HepG2 (cell line): ENCODE results near the gene OVOL2. TPM values are rescaled to one million over a fixed set of nuclear protein-coding genes. Genes with fewer than 3 reads are reported as not detected.

Experiments used
- AKAP8 ChIP-seq: sonication (generic); formaldehyde crosslinking; IDR thresholded peaks from 2 replicates; pipeline ENCODE4 v1.5.1; 2020; ENCODE audit warnings: mild to moderate bottlenecking, missing genetic modification reagents
- FOXP4 ChIP-seq: sonication (generic); formaldehyde crosslinking; IDR thresholded peaks from 2 replicates; pipeline ENCODE4 v1.4.0; 2020; ENCODE audit warnings: missing genetic modification reagents
- HDAC1 ChIP-seq: sonication (generic); formaldehyde crosslinking; IDR thresholded peaks from 2 replicates; pipeline ENCODE4 v1.5.1; 2020; ENCODE audit warnings: mild to moderate bottlenecking, missing genetic modification reagents
- KLF13 ChIP-seq: sonication (generic); formaldehyde crosslinking; IDR thresholded peaks from 2 replicates; pipeline ENCODE4 v1.4.0; 2020; ENCODE audit warnings: mild to moderate bottlenecking, missing genetic modification reagents
- PAX8 ChIP-seq: sonication (generic); formaldehyde crosslinking; IDR thresholded peaks from 2 replicates; pipeline ENCODE4 v1.8.0; 2022; ENCODE audit warnings: mild to moderate bottlenecking, missing genetic modification reagents, borderline replicate concordance
- RBM39 ChIP-seq: fragments of 200-400 bp; formaldehyde crosslinking; IDR thresholded peaks from one replicate; pipeline ENCODE4 v1.6.1; 2018; ENCODE audit warnings: antibody characterized with exemption, mild to moderate bottlenecking, low read depth, low read length; ENCODE audit not compliant: poor library complexity, severe bottlenecking
- SIX4 ChIP-seq: sonication (generic); formaldehyde crosslinking; IDR thresholded peaks from 2 replicates; pipeline ENCODE4 v1.4.0; 2020; ENCODE audit warnings: missing genetic modification reagents
- TMF1 ChIP-seq: sonication (generic); formaldehyde crosslinking; IDR thresholded peaks from 2 replicates; pipeline ENCODE4 v1.8.1; 2022; ENCODE audit warnings: low read depth, missing genetic modification reagents
- ZFP82 ChIP-seq: sonication (generic); formaldehyde crosslinking; IDR thresholded peaks from 2 replicates; pipeline ENCODE4 v1.5.1; 2020; ENCODE audit warnings: mild to moderate bottlenecking, missing genetic modification reagents, borderline replicate concordance
- ZNF124 ChIP-seq: sonication (generic); formaldehyde crosslinking; IDR thresholded peaks from 2 replicates; pipeline ENCODE4 v1.4.0; 2020; ENCODE audit warnings: missing genetic modification reagents
- ZNF674 ChIP-seq: sonication (generic); formaldehyde crosslinking; IDR thresholded peaks from 2 replicates; pipeline ENCODE4 v1.5.0; 2020; ENCODE audit warnings: low read depth, mild to moderate bottlenecking, missing genetic modification reagents
- polyA plus RNA-seq, 8 experiments: library from polyadenylated mRNA; depleted of rRNA in 3 of 8; stranded (reverse) in 7 of 8; unstranded in 1 of 8; fragments of >200 nt; fragmentation: Illumina TruSeq in 4 of 8; extraction: Trizol in 4 of 8; gene quantifications; 2 replicates each; pipeline versions ENCODE4 v1.2.1 to v1.2.3, GENCODE V29; 2011 to 2016; ENCODE audit warnings: low read depth in 4 of 8, missing spikeins in 1 of 8, mixed read lengths in 1 of 8; ENCODE audit not compliant: insufficient read depth in 1 of 8
- total RNA-seq, 5 experiments: library from RNA; depleted of rRNA; stranded (reverse); fragments of >200 nt; fragmentation: Illumina TruSeq; extraction: Trizol; gene quantifications; 2 replicates each; pipeline ENCODE4 v1.2.3, GENCODE V29; 2016; ENCODE audit warnings: low read depth in 1 of 5
- TF ChIP-seq, protein P1 (sequence below): sonication (generic); formaldehyde crosslinking; IDR thresholded peaks from 2 replicates; pipeline ENCODE4 v1.4.0; 2020; ENCODE audit warnings: missing genetic modification reagents
- TF ChIP-seq, protein P2 (sequence below): sonication (generic); formaldehyde crosslinking; IDR thresholded peaks from 2 replicates; pipeline ENCODE4 v1.8.0; 2022; ENCODE audit warnings: missing genetic modification reagents, mild to moderate bottlenecking, inconsistent platforms, borderline replicate concordance
- TF ChIP-seq, protein P3 (sequence below): IDR thresholded peaks from 2 replicates; pipeline ENCODE4 v1.6.1; 2016; ENCODE audit warnings: control low read depth
- TF ChIP-seq, protein P4 (sequence below): sonication (generic); formaldehyde crosslinking; IDR thresholded peaks from 2 replicates; pipeline ENCODE4 v1.5.0; 2020; ENCODE audit warnings: mild to moderate bottlenecking, missing genetic modification reagents, borderline replicate concordance
- TF ChIP-seq, protein P5 (sequence below): sonication (generic); formaldehyde crosslinking; IDR thresholded peaks from 2 replicates; pipeline ENCODE4 v1.8.0; 2022; ENCODE audit warnings: mild to moderate bottlenecking, missing genetic modification reagents, moderate library complexity

Gene OVOL2
- total and polyA plus RNA-seq, 2 of the 13 experiments (the other 11 are each of a cell fraction or from before 2014, with no cell fraction given): 0.20 to 0.31 TPM

DNA sequence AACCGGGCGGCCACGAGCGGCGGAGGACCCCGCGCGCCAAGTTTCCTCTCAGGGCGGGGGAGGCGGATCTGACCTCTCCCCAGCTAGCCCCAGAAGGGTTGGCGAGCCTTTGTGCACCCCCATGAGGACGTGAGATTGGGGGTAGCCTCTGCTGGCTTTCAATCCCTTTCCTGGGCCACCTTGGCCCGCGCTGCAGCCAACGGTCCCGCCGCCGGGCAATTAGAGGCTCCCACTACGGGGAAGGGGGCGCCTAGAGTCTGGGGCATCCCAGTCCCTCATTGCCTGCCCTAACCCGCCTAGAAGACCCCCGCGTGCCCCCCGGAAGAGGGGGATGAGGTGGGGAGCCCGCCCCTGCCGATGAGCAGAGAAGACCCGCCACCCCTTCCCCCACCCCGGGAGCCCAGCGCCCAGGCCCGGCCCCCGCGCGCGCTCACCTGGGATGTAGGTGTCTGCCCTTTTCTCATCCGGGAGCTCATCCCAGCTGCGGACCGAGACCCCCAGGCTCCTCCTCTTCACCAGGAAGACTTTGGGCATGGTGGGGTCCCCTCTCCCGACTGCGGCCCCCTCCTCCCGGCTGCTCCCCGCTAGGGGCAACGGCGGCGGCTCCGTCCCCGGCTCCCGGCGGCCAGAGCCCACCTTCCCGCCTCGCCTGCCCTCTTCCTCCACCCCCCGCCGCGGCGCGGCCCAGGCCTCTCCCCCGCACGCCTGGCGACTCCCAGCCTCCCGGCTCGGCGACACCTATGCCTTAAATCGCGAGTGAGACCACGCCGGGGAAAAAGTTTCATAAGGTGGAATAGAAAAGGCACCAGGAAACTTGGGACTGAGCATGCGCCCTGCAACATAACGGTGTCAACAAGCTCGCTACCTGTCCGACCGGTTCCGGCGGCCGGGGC is at the start of gene OVOL2 (continued):
- TF ChIP-seq, protein P1, sequence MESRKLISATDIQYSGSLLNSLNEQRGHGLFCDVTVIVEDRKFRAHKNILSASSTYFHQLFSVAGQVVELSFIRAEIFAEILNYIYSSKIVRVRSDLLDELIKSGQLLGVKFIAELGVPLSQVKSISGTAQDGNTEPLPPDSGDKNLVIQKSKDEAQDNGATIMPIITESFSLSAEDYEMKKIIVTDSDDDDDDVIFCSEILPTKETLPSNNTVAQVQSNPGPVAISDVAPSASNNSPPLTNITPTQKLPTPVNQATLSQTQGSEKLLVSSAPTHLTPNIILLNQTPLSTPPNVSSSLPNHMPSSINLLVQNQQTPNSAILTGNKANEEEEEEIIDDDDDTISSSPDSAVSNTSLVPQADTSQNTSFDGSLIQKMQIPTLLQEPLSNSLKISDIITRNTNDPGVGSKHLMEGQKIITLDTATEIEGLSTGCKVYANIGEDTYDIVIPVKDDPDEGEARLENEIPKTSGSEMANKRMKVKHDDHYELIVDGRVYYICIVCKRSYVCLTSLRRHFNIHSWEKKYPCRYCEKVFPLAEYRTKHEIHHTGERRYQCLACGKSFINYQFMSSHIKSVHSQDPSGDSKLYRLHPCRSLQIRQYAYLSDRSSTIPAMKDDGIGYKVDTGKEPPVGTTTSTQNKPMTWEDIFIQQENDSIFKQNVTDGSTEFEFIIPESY (CRISPR knock-in tag): no peak
- TF ChIP-seq, protein P2, sequence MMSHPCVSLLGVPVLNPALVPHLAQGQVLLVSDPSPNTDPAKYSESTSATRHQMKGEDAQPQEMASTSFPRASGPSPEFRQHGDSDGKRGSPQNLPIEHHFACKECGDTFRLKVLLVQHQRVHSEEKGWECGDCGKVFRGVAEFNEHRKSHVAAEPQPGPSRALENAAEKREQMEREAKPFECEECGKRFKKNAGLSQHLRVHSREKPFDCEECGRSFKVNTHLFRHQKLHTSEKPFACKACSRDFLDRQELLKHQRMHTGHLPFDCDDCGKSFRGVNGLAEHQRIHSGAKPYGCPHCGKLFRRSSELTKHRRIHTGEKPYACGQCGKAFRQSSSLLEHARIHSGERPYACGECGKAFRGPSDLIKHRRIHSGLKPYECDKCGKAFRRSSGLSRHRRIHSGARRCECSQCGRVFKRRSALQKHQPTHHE (CRISPR knock-in tag): no peak
- TF ChIP-seq KLF13 (CRISPR knock-in tag) (no peak), HDAC1 (CRISPR knock-in tag) (no peak), TMF1 (CRISPR knock-in tag) (peak; percentile 54; the same call in 1 of the 2 replicates), PAX8 (CRISPR knock-in tag) (no peak), FOXP4 (CRISPR knock-in tag) (no peak), ZNF124 (CRISPR knock-in tag) (no peak), ZFP82 (no peak), SIX4 (no peak), AKAP8 (no peak), RBM39 (no peak), ZNF674 (no peak)
- TF ChIP-seq, protein P3, sequence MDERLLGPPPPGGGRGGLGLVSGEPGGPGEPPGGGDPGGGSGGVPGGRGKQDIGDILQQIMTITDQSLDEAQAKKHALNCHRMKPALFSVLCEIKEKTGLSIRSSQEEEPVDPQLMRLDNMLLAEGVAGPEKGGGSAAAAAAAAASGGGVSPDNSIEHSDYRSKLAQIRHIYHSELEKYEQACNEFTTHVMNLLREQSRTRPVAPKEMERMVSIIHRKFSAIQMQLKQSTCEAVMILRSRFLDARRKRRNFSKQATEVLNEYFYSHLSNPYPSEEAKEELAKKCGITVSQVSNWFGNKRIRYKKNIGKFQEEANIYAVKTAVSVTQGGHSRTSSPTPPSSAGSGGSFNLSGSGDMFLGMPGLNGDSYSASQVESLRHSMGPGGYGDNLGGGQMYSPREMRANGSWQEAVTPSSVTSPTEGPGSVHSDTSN: no peak
- TF ChIP-seq, protein P4, sequence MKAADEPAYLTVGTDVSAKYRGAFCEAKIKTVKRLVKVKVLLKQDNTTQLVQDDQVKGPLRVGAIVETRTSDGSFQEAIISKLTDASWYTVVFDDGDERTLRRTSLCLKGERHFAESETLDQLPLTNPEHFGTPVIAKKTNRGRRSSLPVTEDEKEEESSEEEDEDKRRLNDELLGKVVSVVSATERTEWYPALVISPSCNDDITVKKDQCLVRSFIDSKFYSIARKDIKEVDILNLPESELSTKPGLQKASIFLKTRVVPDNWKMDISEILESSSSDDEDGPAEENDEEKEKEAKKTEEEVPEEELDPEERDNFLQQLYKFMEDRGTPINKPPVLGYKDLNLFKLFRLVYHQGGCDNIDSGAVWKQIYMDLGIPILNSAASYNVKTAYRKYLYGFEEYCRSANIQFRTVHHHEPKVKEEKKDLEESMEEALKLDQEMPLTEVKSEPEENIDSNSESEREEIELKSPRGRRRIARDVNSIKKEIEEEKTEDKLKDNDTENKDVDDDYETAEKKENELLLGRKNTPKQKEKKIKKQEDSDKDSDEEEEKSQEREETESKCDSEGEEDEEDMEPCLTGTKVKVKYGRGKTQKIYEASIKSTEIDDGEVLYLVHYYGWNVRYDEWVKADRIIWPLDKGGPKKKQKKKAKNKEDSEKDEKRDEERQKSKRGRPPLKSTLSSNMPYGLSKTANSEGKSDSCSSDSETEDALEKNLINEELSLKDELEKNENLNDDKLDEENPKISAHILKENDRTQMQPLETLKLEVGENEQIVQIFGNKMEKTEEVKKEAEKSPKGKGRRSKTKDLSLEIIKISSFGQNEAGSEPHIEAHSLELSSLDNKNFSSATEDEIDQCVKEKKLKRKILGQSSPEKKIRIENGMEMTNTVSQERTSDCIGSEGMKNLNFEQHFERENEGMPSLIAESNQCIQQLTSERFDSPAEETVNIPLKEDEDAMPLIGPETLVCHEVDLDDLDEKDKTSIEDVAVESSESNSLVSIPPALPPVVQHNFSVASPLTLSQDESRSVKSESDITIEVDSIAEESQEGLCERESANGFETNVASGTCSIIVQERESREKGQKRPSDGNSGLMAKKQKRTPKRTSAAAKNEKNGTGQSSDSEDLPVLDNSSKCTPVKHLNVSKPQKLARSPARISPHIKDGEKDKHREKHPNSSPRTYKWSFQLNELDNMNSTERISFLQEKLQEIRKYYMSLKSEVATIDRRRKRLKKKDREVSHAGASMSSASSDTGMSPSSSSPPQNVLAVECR (CRISPR knock-in tag): no peak
- TF ChIP-seq, protein P5, sequence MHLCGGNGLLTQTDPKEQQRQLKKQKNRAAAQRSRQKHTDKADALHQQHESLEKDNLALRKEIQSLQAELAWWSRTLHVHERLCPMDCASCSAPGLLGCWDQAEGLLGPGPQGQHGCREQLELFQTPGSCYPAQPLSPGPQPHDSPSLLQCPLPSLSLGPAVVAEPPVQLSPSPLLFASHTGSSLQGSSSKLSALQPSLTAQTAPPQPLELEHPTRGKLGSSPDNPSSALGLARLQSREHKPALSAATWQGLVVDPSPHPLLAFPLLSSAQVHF (CRISPR knock-in tag): 0 out of 2 replicates have a peak, but pooled peaks have one; percentile 18
